Fibroblast of the conjunctiva (primary cell): ENCODE results near the gene LCNL1.

Experiments
- DNase-seq: peaks from one replicate; pipeline ENCODE4 v3.0.0-alpha.2; 2010; ENCODE audit warnings: low read depth

LCNL1 gene

DNA sequence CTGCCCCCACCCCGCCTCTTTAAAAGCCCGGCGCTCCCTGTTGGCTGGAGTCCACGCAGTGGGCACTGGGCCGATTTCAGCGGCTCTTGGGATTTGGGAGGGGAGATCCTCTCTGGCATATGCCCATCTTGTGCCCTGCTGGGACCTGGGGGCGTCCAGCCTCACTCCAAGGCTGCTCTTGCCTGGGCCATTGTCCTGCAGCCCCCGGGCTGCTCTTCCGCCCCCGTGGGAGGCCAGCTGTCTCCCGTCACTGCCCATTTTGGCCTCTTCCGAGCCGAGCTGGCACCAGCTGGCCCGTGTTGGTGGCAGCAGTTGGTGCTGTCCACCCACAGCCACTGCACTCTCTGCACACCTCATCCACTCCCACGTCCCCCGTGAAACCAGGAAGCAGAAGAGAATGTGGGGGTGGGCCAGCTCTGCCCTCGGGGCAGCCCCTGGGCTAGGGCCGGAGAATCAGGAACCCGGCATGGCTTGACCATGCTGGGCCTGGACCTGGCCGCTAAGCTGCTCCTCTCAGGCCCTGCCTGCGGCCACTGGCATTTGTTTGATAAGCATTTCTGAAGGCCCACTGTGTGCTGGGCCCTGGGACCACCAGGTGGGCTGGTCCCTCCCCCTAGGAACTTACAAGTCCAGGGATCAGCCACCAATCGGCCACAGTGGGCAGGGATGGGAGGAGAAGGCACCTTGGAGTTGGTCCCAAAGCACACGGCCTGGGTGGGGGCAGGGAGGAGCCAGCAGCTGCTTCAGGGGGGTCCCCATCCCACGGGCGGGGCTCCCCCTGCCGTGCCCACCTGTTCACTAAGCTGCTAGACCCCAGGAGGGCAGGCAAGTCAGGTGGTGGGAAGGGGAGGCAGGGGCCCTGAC is 35.5 kb upstream of the LCNL1 start:
- DNase-seq: no peak

DNA sequence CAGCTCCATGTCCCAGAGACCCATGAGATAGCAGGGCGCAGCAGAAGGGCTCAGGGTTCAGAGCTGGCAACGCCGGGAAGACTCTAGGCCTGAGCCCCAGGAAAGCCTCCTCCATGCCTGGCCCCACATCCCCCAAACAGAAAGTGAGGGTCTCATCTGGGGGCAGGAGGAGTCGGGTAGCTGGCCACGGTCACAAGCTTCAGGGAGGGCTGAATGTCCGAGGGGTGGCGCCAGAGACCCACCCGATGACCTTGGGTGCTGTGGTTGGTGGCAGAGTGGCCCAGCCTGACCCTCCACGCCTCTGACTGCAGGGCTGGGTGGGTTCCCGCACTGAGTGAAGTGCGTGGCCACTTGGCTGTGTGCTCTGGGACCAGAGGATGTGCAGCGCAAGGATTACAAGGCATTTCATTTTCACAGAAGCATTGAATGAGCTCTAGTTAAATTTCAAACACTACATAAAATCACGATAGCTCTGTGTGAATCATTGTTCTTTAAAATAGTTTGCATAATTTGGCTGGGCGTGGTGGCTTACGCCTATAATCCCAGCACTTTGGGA is 34.8 kb upstream of the LCNL1 start:
- DNase-seq: peak; percentile 13

DNA sequence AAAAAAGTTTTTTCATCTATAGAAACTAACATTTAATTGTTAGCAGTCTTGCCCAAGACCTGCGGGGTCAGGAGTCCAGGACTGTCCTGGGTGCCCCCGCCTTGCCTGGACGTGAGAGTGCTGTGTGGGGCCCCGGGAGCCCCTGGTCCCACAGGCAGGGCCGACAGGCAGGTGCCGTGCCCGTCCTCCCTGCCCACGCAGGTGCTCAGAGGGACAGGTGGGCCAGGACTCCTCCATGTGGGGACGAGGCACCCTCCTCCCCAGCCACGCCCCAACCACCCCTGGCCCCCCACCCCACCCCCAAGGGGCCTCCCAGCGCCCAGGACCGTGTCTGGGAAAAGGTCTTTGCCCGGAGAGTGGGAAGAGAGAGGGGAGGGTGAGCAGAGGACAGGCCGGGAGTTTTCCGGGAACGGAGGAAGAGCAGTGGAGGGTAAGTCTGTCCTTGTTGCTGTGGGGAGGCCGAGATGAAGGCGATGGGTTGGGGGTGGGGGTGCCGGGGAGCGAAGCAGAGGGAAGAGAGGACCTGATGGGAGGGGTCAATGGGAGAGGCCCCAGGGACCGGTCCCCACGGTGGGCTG is 33.5 kb upstream of the LCNL1 start:
- no peak for DNase-seq

DNA sequence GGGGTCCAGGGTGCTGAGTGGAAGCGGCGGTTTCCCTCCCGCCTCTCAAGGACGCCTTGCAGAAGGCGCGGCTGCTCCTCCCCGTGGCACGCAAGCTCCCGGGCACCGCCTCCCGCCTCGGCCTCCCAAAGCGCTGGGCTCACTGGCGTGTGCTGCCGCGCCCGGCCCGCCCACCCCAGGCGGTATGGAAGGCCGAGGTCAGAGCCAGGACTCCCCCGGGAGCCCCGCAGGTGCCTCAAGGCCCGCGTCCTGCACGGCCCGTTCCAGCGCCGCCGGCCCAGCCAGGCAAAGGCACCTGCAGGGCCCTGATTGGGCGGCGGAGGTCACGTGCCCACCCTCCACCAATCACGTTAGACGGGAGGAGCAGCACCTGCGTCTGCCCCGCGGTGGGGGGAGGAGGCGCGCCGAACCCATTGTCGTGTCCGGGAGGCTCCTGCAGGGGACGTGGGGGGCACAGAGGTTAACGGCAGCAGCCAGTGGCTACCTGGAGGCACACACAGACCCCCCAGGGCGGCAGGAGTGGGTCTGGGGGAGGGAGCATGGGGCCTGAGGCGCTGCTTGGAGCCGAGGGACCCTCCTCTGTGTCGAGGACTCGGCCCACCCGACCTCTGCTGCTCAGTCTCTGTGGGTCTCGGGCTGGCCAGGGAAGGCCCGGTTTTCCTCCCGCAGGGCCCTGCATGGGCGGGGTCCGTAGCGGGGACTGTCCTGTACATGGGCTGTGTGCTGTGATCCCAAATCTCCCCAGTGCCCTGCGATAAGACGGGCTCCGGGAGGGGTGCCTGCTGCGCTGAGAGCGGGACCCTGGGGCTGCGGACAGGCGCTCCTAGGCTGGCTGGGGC is 32.8 kb upstream of the LCNL1 start:
- DNase-seq: peak; percentile 57

DNA sequence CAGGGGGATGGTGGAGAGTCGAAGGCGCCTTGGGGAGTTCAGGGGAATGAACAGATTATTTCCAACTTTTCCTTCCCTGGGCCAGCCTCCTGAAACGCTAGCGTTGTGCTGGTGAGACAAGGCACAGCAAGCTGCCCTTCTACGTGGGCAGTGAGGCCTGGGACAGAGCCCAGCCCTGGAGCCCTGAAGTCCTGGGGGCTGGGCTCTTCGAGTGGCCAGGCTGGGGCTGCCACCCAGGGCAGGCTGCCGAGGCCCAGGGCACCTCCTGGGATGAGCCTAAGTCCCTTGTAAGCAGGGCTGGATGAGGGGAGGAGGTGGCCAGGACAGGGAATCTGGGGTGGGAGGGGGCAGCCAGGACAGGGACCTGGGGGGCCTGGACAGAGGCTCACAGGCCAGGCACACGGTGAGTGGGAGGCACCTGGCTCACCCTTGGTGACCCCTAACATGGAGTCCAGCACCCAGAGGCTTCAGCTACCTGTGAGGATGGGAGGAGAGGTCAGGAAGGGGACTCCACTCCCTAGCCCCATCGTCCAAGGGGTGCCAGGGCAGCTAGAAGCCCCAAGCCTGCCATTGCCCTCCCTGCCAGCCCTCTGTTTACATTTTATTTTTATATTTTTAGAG is 32.0 kb upstream of the LCNL1 start:
- no peak for DNase-seq

DNA sequence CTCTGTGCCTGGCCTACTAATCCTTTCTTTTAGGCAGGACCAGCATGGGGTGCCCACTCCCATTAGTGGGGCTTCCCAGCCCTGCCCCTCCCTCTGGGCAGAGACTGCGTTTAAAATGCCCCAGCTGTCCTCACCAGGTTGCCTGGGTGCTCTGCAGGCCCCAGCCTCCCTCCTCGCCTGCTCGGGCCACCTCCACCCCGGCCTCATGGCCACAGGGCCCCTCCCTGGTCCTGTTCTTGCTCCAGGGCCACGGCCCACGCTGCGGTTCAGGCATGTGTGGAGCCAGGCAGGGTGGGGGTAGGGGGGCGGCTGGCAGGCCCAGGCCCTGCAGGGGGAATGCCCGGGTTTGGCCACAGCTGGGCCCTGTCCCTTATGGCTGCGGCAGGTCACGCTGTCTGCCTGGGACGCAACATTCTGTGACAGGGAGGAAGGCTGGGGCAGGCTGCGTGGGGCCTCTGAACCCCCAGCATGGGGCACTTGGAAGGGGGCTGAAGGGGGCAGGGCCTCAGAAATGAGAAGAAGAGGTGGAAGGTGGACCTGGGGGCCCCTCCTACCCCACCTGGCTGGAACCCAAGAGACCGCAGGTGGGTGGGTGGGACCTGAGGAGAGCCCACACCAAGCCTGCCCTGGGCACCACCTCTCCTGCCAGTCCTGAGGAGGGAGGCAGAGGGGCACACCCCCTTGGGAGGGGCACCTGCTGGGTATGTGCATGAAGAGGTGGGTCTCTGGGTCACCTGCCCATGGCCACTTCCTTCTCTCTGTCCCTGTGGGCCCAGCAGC is 31.1 kb upstream of the LCNL1 start, which contains the start of gene LCN12:
LCN12 (plus strand) TSS at position 733 of the 780 bp plus-strand sequence. CDS start 55 bp downstream, outside the sequence.
- no peak for DNase-seq

DNA sequence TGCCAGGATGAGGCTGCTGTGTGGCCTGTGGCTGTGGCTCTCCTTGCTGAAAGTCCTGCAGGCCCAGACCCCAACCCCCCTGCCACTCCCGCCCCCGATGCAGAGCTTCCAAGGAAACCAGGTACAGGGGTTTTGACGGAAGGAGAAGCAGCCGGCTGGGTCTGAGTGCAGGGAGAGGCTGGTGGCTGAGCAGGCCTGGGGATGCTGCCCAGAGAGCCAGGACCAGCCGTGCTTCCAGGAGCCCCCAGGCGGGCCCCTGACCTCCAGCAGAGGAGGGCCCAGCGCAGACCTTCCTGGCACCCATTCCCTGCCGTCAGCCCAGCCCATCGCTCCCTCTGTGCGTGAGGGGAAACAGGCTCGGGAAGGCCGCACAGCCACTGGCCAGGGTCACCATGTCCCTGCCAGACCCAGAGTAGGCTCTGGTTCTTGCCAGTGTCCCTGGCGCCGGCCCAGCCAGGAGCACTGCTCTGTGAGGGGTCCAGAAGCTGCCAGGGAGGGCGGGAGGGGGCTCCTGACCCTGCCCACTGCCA is 30.4 kb upstream of the LCNL1 start:
- no peak for DNase-seq

DNA sequence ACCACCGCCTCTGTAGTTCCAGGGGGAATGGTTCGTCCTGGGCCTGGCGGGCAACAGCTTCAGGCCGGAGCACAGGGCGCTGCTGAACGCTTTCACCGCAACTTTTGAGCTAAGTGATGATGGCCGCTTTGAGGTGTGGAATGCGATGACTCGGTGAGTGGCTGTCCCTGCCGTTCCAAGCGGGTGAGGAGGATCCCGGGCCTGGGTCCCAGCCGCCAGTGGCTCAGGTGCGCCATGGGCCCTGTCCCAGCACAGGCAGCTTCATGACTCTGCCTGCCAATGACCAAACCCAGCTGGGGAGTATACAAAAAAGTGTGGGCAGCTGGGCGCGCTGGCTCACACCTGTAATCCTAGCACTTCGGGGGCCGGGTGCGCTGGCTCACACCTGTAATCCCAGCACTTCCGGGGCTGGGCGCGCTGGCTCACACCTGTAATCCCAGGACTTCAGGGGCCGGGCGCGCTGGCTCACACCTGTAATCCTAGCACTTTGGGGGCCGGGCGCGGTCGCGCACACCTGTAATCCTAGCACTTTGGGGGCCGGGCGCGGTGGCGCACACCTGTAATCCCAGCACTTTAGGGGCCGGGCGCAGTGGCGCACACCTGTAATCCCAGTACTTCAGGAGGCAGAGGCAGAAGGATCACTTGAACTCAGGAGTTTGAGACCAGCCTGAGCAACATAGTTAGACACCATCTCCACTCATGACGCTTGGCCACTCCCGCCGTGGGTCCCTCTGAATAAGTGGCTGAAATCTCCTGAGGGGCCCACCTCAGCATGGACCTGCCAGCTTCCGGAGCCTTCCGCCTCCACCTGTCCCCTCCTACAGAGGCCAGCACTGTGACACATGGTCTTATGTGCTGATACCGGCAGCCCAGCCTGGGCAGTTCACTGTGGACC is 29.7 kb upstream of the LCNL1 start:
- no peak for DNase-seq

DNA sequence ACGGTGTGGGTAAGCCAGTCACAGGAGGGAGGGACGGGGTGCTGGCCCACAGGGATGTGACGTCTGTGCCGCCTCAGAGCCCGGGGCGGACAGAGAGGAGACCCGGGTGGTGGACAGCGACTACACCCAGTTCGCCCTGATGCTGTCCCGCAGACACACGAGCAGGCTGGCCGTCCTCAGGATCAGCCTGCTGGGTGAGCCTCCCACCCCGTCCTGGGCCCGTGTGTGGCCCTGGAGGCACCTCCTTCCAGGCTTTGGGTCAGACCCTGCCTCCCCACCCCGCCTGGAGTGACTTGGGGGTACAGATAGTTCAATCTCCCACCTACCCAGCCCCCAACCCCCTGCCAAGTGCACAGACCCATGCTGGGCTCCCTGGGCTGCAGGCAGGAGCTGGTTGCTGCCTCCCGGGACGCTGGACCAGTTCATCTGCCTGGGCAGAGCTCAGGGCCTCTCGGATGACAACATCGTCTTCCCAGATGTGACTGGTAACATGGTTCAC is 29.0 kb upstream of the LCNL1 start:
- DNase-seq: no peak

DNA sequence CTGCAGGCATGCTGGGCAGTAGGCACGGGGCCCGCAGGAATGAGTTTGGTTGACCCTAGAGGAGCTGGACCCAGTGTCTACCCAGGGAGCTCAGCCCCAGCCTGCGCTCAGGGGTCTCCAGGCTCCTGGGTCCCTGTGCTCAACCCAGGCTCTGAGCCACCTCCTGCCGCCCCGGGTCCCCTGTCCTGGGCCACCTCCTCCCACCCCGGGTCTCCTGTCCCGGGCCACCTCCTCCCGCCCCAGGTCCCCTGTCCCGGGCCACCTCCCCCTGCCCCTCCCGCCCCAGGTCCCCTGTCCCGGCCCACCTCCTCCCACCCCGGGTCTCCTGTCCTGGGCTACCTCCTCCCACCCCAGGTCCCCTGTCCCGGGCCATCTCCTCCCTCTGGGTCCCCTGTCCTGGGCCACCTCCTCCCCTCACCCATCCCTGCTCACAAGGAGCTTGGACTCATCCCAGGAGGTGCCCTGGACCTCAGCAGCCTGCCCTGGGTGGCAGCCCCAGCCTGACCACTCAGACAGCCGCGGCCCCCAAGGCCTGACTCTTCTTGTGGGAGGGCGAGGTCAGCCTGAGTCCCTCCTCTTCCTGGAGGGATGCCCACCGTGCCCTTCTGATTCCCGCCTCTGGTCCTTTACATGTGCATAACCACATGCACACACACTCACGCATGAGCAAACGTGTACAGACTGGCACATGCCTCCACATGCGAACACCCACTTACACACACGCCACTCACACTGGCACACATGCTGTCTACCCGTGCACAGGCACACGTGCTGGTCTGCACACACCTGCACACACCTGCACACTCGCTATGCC is 28.3 kb upstream of the LCNL1 start:
- DNase-seq: no peak

DNA sequence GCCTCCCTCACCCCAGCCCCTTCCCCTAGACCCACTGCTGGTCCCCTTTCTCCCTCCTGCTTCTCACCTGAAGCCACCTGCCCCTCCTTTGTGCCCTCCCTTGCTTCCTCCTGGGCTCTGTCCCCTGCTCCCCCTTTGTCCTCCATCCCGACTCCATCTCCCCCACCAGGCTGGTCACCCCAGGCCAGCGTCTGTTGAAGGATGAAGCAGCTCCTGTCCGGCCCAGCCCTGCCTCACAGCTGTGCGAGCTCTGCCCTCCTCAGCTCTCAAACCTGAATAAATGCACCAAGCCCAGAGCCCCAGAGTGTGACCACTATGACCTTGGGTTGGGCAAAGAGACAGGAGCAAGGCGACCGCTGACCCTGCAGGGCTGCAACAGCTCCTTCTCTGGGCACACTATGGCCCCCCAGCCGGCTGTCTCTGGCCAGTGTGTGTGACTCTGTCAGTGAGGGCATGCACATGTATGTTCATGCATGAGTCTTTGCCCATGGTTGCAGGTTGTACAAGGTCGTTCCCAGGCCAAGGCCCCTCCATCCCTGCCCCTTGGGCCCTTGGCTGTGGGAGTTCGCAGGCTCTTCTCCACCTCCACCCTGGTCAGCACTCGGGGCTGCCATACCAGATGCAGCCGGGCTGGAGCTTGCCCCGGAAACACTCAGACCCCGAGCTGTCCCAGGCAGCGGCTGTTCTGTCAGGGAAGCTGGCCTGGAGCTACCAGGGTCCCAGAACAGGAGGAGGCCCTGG is 27.4 kb upstream of the LCNL1 start:
- no peak for DNase-seq

DNA sequence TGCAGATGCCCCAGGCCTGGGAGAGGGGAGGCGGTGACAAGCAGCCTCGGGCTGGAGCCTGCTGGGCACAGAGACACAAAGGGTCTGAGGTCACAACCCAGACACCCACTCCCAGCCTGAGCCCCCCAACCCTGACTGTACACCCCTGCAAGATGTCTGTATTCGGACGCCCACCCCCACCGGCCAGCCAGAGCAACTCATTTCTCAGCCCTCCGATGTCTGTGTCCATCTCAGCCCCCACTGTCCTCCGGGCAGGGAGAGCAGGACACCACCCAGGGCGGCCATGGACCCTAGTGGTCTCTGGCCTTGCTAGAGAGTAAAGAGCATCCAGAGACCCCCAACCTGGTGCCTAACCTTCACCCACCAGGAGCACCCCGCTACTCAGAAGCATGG is 26.9 kb upstream of the LCNL1 start:
- no peak for DNase-seq

DNA sequence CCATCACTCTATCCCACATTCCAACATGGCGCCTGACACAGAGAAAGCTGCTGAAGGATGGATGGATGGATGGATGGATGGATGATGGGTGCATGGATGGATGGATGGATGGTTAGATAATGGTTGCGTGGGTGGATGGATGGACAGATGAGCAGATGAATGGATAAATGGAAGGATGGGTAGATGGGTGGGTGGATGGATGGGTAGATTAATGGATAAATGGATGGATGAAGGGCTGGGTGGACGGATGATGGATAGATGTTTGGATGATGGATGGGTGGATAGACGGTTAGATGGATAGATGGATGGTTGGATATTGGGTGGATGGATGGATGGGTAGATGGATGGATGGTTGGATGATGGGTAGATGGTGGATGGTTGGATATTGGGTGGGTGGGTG is 26.2 kb upstream of the LCNL1 start:
- DNase-seq: no peak

DNA sequence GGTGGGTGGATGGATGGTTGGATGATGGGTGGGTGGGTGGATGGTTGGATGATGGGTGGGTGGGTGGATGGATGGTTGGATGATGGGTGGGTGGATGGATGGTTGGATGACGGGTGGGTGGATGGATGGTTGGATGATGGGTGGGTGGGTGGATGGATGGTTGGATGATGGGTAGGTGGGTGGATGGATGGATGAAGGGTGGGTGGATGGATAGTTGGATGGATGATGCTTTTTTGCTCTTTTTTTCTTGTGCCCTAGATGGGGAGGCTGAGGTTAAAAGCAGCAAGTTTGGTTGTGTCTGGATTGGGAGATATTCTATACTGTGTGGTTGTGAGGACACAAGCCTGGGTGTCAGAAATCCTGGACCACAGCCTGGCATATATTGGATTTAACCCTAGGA is 25.3 kb upstream of the LCNL1 start:
- no peak for DNase-seq

DNA sequence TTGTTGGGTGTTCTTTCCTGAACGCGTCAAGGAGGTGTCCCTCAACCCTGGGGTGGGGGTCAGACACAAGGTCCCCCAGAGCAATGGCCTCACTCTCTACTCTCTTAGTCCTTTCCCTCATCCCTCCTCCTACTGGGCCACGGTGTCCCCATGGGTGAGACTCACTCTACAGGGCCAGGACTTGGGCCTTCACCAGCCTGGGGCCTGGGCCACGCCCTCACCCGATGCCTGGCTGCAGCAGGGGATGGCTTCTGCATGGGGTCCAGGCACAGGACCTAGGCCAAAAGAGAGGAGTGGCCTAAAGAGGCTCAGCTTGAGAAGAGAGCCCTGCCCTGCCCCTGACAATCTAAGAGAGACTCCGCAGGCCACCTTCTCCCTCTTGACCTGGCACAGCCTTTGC is 24.9 kb upstream of the LCNL1 start:
- no peak for DNase-seq

DNA sequence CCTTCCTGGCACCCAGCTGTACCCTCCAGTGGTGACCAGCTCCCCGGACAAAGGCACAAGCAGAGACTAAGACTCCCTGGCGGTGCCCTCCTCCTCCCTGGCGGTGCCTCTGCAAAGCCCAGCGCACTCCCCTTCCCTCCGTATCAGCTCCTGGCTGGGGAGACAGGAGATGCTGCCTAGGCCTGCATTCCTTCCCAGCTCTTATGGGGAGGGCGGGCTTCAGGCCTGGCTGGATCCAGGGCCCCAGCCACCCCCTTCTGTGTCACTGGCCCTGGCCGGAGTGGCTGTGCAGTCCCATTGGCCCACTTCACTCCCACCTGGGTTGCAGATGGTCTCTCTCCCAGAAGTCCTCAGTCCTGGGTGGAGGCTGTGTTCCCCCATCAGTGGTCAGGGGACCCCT is 24.3 kb upstream of the LCNL1 start:
- DNase-seq: no peak

DNA sequence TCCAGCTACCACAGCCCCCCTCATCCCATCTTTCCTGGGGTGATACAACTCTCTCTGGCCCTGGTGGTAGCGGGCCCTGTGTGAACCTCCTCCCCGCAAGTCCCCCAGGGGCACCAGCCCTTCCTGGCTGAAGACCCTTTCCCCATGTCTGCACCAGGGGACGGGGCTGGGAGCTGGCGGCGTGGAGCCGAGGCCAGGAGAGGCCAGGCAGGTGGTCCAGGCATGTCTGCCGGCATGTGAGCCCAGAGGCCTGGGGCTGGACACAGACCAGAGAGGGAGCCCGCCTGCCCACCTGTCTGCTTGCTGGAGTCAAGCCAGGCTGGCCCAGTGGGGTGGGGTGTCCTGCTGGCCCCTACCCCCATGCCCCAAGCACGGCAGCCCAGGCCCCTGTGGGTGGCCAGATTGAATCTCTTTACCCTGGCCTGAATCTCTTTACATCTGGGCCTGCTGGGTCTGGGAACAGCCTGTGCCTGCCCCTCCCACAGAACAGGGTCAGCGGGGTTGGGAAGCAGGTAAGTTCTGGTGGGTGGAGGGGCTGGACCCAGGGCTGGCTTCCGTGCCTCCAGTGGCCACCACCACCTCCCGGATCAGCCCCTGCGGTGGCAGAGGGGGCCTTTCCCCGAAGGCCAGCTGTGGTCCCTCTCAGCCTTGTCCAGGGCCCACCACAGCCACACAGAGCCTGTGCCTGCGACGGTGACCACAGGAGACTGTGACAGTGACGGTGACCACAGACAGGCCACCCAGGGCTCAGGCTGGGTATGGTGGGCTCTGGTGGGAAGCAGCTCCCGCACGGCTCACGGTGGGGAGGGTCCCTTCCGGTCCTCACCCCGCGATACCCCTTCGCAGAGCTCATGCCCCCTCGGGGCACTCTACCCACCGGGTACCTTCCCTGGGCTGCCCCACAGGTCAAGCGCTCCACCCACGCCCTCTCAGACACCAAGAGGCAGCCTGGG is 23.6 kb upstream of the LCNL1 start:
- no peak for DNase-seq
